CD4-positive, alpha-beta T cell treated with Interleukin-4 for 4 hours (primary cell): ENCODE results near the gene SLC35F3.
A peak's percentile ranks its signal among the peaks of the same experiment; 100 is the strongest.

Source experiments
- DNase-seq: peaks from one replicate; pipeline ENCODE4 v3.0.0-alpha.2; 2020

Gene SLC35F3

DNA sequence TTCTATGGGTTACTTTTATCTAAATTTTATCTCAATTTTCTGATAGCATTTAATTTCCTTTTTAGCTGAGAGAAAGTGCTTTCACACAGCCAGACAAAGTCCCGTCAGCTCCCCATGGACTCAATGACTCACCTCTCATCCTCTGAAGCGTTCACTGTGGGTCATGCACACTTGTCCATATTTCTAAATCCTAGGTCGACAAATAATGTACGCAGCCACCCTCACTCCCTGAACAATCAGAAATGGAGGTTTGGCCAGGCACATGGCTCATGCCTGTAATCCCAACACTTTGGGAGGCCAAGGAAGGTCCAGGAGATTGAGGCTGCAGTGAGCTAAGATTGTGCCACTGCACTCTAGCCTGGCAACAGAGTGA lies 426.4 kb downstream of the SLC35F3 start:
- no peak for DNase-seq

DNA sequence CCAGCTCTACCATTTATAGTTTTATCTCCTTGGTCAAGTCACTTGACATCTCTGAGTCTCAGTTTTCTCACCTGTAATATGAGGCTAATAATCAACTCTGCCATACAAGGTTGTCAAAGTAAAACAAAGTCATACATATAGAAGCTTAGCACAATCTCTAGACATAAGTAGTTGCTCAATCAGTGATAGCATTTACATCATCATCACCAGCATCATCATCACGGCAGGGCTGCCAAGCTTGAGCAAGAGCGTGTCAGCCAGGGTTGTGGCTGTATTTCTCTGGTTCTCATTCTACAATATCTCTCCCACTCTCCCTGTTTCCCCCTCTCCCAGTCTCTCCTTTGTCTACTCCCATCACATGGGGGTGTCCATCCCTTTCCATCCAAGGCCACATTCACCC lies 427.0 kb downstream of the SLC35F3 start:
- no peak for DNase-seq

DNA sequence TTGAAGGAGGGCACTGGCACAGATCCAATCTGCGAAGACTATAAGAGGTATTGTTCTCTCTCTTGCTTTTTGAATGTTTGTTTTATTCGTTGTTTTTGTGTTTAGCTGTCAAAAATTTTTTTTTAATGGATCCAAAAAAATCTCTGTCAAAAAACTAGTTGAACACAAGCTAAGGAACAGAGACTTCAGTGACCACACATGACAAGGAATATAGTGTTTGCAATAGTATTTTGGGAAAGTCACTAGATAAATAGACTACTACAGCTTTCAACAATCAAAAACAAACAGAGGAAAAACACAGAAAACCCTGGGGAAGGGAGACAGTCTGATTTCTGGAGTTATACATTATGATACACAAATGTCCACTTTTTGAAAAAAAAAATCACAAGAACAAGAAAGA lies 431.9 kb downstream of the SLC35F3 start:
- DNase-seq: no peak

DNA sequence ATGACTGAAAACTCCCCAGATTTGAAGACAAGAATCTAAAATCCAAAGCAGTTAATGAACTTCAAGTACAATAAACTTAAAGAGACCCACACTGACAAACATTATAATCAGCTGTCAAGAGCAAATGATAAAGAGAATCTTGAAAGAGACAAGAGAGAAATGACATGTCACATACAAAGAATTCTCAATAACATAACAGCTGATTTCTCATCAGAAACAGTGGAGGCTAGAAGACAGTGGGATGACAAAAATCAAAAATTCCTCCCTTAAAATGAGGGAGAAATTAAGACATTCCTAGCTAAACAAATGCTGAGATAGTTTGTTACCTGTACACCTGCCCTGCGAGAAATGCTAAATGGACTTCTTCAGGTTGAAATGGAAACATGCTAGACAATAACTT lies 432.8 kb downstream of the SLC35F3 start:
- no peak for DNase-seq

DNA sequence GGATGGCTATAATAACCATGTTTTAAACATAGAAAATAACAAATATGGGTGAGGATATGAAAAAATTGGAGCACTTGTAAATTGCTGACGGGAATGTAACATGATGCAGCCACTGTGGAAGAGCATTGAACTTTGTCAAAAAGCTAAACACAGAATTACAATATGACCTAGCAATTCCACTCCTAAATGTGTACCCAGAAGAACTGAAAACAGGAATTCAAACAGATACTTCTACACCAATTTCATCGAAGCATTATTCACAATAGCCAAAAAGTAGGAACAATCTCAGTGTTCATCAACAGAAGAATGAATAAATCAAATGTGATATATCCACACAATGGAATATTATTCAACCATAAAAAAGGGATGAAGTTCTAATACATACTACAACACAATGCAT lies 436.1 kb downstream of the SLC35F3 start:
- DNase-seq: no peak

DNA sequence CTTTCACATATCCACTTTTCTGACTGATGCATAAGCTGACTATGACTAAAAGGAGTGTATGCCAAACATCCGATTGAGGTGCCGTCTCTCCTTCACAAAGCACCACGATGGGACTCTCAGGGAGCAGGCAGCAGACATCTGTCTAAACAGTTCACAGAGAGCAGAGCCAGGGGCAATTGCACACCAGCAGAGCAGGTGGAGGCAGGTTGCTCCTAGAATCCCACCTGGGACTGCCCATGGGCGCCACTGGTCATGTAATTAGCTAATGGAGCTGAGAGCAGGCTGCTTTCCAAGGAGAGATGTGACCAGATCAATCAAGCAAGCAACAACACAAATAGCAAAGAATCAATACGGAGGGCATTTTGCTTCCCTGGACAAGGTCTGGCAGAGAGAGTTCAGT lies 438.3 kb downstream of the SLC35F3 start:
- DNase-seq: no peak

DNA sequence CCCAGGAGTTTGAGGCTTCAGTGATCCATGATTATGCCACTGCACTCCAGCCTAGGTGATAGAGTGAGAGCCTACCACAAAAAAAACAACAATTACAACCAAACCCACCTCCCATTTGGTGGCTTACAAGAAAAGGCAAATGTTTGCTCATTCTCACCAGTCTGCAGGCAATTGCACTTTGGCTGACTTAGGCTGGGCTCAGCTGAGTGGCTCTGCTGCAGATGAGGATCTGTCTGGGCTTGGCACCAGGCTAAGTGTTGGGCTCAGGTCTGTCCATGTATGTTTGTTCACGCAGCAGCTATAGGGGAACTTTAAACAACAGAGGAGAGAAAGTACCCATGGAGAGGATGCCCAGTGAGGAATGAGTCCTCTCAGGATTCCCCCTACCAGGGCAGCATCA lies 440.8 kb downstream of the SLC35F3 start:
- DNase-seq: no peak

DNA sequence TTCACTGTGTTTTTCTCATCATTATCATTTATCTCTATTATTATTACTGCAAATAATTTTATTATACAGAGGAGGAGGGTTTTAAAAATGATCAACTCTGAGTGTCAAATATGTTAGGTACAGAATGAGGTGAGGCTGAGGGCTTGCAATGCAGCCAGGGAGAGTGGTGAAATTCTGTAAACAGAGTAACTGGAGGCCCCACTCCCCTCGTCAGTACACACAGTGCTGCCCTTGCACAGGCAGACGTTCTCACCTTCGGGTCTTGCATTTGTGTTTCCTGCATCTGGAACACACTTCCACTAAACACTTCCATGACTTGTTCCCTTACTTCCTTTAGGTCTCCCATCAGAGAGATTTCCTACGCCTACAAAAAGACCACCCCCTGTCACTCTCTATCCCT lies 444.5 kb downstream of the SLC35F3 start:
- DNase-seq: no peak

DNA sequence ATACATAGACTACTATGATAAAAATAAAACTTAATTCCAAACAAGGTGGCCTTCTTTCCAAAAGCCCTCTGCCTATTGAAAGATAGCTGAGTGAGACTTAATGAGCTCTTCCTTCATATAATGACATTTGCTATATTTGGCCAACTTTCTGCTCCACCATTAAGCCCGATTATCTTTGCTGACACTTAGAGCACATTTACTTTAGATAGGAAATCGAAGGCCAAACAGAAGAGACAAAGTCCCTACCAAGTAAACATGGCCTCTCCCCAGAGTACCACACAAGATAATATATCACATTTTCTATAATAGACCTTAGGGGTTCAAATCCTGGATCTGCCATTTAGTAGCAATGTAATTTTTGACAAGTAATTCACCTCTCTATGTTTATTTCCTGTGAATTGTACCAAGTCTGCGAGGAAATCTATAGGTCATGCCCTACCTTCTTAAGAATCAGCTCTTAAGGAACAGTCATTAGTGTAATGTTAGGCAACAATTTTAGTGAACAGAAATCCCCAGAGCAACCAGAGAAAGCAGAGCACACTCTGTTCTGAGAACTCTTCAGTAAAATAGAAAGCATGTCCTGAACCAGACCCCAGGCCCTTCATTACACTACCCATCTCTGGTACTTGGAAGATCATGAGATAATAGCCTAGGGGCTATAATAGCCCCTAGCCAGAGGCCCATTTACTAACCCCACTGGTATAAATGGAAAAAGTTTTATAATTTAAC lies 451.5 kb downstream of the SLC35F3 start:
- no peak for DNase-seq

DNA sequence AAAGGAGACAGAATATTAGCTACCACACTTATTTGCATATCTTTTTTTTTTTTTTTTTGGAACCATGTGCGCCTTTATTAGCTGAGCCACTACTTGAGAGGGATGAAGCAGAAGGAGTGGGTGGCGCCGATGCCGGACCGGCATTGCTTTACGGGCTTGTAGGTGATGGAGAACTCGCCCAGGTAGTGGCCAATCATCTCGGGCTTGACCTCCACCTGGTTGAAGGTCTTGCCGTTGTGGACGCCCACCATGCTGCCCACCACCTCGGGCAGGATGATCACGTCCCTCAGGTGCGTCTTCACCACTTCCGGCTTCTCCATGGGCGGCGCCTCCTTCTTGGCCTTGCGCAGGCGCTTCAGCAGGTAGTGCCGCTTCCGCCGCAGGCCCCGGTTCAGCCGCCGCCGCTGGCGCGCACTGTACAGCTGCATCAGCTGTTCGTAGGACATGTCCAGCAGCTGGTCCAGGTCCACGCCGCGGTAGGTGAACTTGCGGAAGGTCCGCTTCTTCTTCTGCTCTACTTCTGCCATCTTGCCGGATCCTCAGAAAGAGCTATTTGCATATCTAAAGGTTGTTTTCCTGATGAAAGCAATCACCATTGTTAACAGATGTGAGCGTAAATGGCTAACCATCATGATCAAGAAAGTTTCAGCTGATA lies 452.3 kb downstream of the SLC35F3 start:
- DNase-seq: peak; percentile 44

DNA sequence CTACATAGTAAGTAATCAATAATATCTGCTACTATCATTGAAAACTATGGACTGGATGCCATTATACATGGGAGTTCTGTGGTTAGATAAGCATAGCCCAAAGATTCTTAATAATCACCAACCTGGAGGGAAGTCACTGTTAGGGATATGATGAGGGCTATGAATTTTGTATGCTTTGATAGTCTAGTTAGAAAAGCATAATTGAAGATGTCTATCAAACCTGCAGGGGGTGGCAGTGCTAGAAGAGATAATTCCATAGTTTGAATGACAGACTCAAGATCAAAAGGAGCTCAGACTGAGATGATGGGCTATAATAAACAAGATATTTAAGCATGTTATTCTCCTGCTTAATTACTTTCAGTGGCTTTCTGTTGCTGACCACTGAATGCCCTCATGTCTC lies 453.4 kb downstream of the SLC35F3 start:
- no peak for DNase-seq

DNA sequence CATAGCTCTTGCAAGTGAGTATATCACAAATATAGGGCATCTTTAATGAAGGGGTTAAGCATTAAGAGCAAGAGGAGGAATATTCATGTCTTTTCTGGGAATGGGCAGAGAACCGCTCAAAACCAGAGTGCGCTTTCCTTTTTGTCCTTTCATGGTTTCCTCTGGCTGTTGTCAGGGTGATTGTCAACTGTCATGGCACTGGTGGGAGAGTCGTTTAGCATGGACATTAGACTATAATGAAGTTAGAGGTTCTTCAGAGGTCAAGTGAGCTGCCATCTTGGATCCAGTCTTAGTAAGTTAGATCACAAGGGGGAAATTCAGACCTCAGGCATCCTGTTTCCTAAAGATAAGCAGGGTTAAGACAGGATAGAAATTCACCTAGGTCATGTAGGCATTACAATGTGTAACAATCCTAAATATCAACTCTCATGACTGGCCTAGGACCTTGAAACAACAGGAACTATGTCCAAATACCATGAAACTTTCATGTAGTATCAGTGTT lies 456.7 kb downstream of the SLC35F3 start:
- no peak for DNase-seq

DNA sequence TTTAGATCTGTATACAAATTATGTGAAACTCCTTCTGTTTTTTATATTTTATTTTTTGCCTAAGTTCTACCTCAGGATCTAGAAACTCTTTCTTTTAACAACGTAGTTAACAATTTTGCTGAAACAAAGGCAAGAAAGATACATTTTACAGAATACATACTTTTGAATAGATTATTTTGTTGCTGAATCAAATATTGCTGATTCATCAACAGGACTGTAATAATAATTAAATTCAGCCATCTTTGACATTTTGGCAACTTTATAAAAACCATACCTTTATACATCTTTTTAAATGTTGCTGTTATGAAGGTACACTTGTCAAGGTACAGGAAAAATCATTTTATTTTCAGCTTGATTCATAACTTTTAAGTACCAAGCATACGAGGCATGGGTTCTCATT lies 458.1 kb downstream of the SLC35F3 start:
- no peak for DNase-seq

DNA sequence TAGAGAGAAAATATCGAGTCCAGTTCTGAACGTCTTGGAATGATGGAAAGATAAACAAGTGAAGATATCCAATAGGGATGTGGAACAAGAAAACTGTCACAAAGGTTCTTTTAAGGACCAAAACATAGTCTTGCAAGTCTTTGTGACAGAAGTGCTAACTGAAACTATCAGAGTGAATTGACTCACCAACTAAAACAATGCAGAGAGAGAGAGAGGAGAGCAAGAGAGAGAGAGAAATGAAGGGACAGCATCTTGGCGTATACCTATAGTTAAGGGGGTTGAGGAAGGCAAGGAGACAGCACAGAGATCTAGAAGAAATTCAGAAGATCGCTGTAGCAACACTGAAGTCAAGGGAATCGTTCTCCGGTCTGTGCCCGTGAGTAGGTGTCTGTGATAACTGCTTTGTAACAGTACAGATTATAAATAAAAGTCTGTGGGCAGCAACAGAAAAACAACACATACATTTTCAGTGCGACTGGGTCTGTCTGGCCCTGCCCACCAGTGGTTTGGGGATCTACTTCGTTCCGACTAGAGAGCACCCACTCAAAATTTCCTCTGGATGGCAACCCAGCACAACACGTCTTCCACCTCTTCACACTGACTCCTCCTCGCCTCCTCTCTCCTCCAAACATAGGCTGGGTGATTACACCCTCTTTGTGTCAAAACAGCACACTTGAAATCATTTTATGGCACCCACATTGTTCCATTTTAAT lies 464.0 kb downstream of the SLC35F3 start:
- peak; percentile 34 for DNase-seq

DNA sequence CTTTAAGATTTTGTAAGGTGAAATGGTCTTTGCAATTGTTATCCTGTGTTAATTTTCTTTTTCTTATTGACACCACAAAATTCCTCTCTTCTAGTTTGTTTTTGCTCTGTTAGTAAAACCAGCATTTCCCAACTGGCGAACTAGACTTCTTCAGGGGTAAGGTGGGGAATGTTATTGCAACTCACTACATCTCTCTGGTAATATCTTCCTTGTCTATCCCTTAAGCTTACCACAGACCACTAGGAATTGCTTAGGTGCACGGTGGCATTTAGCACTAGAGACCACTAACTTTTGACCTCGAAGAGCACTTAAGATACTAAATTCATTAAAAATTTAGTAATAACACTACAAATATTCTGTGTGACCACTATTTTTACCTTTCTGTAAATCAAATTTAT lies 464.6 kb downstream of the SLC35F3 start:
- DNase-seq: no peak

DNA sequence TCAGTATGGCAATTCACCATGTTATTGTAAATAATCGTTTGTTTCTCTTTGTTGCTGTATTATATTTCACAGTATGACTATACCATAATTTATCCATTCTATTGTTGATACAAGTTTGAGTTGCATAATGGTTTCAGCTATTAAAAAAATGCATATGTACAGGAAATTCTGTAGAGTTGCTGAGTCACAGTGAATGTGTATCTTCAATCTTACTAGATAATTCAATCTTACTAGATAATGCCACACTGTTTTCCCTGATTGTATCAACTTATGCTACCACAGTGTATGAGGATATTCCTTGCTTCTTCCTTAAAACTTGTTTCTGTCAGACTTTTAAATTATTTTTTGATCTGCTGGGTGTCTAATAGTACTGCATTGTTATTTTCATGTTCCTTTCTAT lies 465.3 kb downstream of the SLC35F3 start:
- DNase-seq: no peak

DNA sequence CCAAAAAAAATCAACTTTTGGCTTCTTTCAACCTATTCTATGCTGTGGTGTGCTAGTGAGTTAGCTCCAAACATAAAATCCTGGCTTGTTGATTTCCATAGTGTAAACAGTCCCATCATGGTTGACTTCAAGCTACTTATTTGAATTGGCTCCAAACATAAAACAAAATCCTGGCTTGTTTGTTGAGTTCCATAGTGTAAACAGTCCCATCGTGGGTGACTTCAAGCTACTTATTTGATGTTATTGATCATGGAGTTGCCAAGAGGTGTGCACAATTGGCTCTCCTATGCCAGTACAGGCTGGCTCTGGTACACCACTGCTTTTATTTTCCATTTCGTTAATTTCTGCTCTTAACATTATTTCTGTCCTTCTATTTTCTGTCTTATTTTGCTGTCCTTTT lies 466.9 kb downstream of the SLC35F3 start:
- DNase-seq: no peak

DNA sequence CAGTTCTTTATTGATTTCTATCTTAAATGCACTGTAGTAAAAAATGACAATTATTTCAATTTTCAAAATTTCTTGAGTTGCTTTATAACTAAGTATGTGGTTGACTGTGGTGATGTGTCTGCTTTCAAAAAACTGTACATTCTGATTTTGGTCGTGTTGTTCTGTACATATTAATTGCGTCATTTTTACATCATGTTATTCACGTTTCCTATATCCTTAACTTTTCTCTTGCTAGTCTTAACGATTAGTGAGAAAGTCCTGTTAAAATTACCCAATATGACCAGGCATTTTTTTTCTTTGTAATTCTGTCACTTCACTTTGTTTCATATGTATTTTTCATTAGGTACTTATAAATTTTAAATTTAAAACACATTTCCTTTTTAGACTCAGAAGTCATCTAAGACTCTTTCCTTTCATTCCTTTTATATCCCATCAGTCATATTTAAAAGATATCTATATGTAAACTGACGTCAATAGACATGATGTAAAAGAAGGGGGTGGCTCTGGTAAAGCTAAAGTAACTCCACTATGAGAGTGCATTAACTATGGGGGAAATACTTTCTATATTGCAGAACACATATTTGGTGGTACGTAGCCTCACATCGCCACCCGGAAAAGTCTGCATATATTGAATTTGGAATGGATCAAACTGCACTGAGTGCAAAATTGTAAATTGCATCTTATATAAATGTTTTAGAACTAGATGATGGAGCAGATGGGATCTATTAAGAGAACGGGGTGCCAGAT lies 467.7 kb downstream of the SLC35F3 start:
- DNase-seq: no peak

DNA sequence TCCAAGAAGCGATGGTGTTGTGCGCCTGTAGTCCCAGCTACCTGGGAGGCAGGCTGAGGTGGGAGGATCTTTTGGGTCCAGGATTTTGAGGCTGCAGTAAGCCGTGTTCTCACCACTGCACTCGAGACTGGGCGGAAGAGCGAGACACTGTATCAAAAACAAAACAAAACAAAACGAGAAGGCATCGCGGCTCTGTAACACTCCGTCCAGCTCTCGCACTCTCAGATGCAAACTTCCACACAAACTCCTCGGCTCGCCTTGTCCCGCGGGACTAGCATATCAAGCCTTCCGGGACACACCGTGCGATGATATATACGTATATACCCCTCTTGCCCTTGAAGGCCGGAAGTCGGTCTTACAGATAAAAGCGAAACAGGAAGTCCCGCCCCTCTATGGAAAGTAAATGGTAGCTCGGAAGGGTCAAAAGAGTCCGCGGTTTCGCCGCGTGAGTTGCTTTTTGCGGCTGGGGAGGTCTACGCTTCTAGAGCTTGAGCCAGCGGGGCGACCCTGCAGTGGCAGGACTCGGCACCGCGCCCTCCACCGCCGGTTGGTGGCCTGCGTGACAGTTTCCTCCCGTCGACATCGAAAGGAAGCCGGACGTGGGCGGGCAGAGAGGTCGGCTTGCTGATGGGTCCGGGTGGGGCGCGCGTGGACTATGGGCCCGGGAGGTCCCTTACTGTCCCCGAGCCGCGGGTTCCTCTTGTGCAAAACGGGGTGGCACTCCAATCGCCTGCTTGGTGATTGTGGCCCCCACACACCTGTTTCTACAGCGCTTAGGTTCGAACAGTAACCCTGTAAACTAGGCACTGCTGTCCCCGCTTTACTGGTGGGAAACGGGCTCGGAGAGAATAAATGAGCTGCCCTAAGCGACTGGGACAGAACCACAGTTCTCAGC lies 468.8 kb downstream of the SLC35F3 start, which contains the start of gene COA6:
Gene COA6, plus strand, starts transcription at position 393 of the 895 bp plus-strand sequence. Its CDS starts 11 bp downstream, at position 404.
- DNase-seq: peak; percentile 93

DNA sequence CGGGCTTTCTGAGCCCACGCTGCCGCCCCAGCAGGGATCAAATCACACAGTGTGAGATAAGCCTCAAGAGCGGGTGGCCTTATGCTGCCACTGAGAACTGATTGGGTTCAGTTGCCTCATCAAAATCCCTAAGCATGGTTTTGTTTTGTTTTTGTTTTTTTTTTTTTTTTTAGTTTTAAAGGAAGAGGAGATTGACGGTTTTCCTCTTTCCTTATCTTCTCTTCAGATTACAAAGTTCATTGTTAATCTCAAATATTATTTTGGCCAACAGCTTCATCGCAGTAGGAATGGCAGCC lies 469.4 kb downstream of the SLC35F3 start:
- no peak for DNase-seq
